HepG2 (cell line): ENCODE results near the gene MARCHF11. TPM values are rescaled to one million over a fixed set of nuclear protein-coding genes. Genes with fewer than 3 reads are reported as not detected.

Experiments used
- ATAC-seq: fragments of 200-7000 bp; cut with Tn5 transposase; 3 replicates; pipeline ENCODE4 v1.9.1; 2020; ENCODE audit warnings: mild to moderate bottlenecking, moderate library complexity
- BruUV-seq: library from RNA; stranded (reverse); fragments of 400-500 nt; replicated peaks from 2 replicates; lab custom pipeline; 2021; lab: Mats Ljungman, UMichigan
- CTCF ChIA-PET: fragments of 300-600 bp; formaldehyde crosslinking; extraction: SDS; loops from one replicate; lab custom pipeline; 2021; ENCODE audit warnings: low total read pairs, inconsistent platforms, low intra/inter-chr PET ratio; lab: Yijun Ruan, JAX
- POLR2A ChIA-PET: fragments of 350-600 bp; sonication (Branson Sonifier 250); formaldehyde crosslinking; loops from one replicate; lab custom pipeline; 2020; ENCODE audit warnings: antibody characterized with exemption, inconsistent platforms; lab: Yijun Ruan, JAX
- DNase-seq: peaks from one replicate; pipeline ENCODE4 v3.0.0-alpha.2; 2015; ENCODE audit warnings: low spot score
- FAIRE-seq: peaks from 3 replicates; lab custom pipeline; 2011; peaks lifted over from hg19 to GRCh38; lab: Jason Lieb, UNC
- H2AFZ ChIP-seq: one replicate; pipeline ENCODE4 v1.6.1; 2011; ENCODE audit warnings: low read length, inconsistent platforms
- H3K27ac ChIP-seq: fragments of 300-600 bp; 3 replicates; pipeline ENCODE4 v1.8.0; 2011; ENCODE audit warnings: mixed run types, mild to moderate bottlenecking, mixed read lengths, low read length, inconsistent platforms; ENCODE audit not compliant: insufficient read depth; ENCODE audit errors: extremely low read length
- H3K27me3 ChIP-seq, 2 experiments: fragments of 200-600 bp in 1 of 2; 2 replicates in 1 of 2; 3 replicates in 1 of 2; pipeline versions ENCODE4 v1.6.0 to v1.8.0; 2011; ENCODE audit warnings: low read length in 2 of 2, mild to moderate bottlenecking in 2 of 2, moderate library complexity in 2 of 2, inconsistent platforms in 1 of 2; ENCODE audit not compliant: insufficient read depth in 2 of 2, control insufficient read depth in 1 of 2
- H3K36me3 ChIP-seq, 2 experiments: fragments of 200-600 bp in 1 of 2; replicated peaks in 1 of 2; 2 replicates in 1 of 2; 3 replicates in 1 of 2; pipeline versions ENCODE4 v1.5.1 to v1.8.0; 2011; ENCODE audit warnings: low read length in 2 of 2, inconsistent platforms in 1 of 2; ENCODE audit not compliant: insufficient read depth in 2 of 2, control insufficient read depth in 1 of 2
- H3K4me1 ChIP-seq: 2 replicates; pipeline ENCODE4 v1.5.1; 2012; ENCODE audit warnings: low read length, inconsistent platforms; ENCODE audit not compliant: insufficient read depth
- H3K4me2 ChIP-seq: 2 replicates; pipeline ENCODE4 v1.6.0; 2011; ENCODE audit warnings: low read depth, low read length, inconsistent platforms
- H3K4me3 ChIP-seq, 3 experiments: fragments of 200-600 bp in 1 of 3; sonication (generic), shearing (Covaris generic) in 1 of 3; replicated peaks in 1 of 3; 2 replicates each; pipeline ENCODE4 v1.5.1; 2011 to 2016; ENCODE audit warnings: low read length in 3 of 3, inconsistent platforms in 2 of 3, low read depth in 2 of 3, mild to moderate bottlenecking in 2 of 3, control low read depth in 1 of 3, mixed read lengths in 1 of 3; ENCODE audit not compliant: insufficient read depth in 1 of 3
- H3K79me2 ChIP-seq: one replicate; pipeline ENCODE4 v1.6.1; 2011; ENCODE audit warnings: low read length, inconsistent platforms; ENCODE audit not compliant: insufficient read depth
- H3K9ac ChIP-seq: 2 replicates; pipeline ENCODE4 v1.6.0; 2011; ENCODE audit warnings: mild to moderate bottlenecking, low read depth, low read length, inconsistent platforms; ENCODE audit not compliant: insufficient read depth
- H3K9me3 ChIP-seq: 2 replicates; pipeline ENCODE4 v1.5.1; 2012; ENCODE audit warnings: mild to moderate bottlenecking, low read length
- H4K20me1 ChIP-seq: 2 replicates; pipeline ENCODE4 v1.6.0; 2011; ENCODE audit warnings: inconsistent platforms, mild to moderate bottlenecking, low read length, moderate library complexity; ENCODE audit not compliant: insufficient read depth
- CENPT ChIP-seq: sonication (generic); formaldehyde crosslinking; IDR thresholded peaks from 2 replicates; pipeline ENCODE4 v1.8.0; 2022; ENCODE audit warnings: low read depth, mild to moderate bottlenecking, moderate library complexity, missing genetic modification reagents
- DMAP1 ChIP-seq: IDR thresholded peaks from 2 replicates; pipeline ENCODE4 v1.6.1; 2016
- GTF3A ChIP-seq: sonication (generic); formaldehyde crosslinking; conservative IDR thresholded peaks from 2 replicates; pipeline ENCODE4 v1.4.0; 2020; ENCODE audit warnings: mild to moderate bottlenecking, missing genetic modification reagents
- HNRNPUL1 ChIP-seq: fragments of 200-400 bp; formaldehyde crosslinking; IDR thresholded peaks from 2 replicates; pipeline ENCODE4 v1.6.1; 2017; ENCODE audit warnings: low read depth, mild to moderate bottlenecking, low read length, moderate library complexity
- PHF21A ChIP-seq: sonication (generic); formaldehyde crosslinking; IDR thresholded peaks from 2 replicates; pipeline ENCODE4 v1.5.0; 2020; ENCODE audit warnings: mild to moderate bottlenecking, missing genetic modification reagents
- REL ChIP-seq: sonication (generic); formaldehyde crosslinking; conservative IDR thresholded peaks from 2 replicates; pipeline ENCODE4 v1.8.0; 2022; ENCODE audit warnings: mild to moderate bottlenecking, missing genetic modification reagents, moderate library complexity
- REST ChIP-seq, 2 experiments: IDR thresholded peaks; 2 replicates each; pipeline ENCODE4 v1.6.1; 2011 to 2012; ENCODE audit warnings: low read length in 2 of 2, borderline replicate concordance in 1 of 2, low read depth in 1 of 2, mild to moderate bottlenecking in 1 of 2, moderate library complexity in 1 of 2
- ZBTB33 ChIP-seq: sonication (generic); formaldehyde crosslinking; IDR thresholded peaks from 2 replicates; pipeline ENCODE4 v1.4.0; 2020; ENCODE audit warnings: missing genetic modification reagents
- ZNF672 ChIP-seq: sonication (generic); formaldehyde crosslinking; IDR thresholded peaks from 2 replicates; pipeline ENCODE4 v1.8.1; 2022; ENCODE audit warnings: missing genetic modification reagents
- ZSCAN25 ChIP-seq: sonication (generic); formaldehyde crosslinking; IDR thresholded peaks from 2 replicates; pipeline ENCODE4 v1.8.0; 2022; ENCODE audit warnings: mild to moderate bottlenecking, missing genetic modification reagents
- WGBS: methylation state at CpG from one replicate; pipeline ENCODE4 v1.1.6; 2017; ENCODE audit warnings: low lambda C conversion rate; 5-methylcytosine and 5-hydroxymethylcytosine counted together
- in situ Hi-C: cut with HindIII; loops from 2 replicates; pipeline ENCODE4 v1.10.0; 2017; ENCODE audit warnings: low pct_unique_long_range_greater_than_20kb; ENCODE audit not compliant: extremely low pct_ligation_motif_present
- intact Hi-C: fragments of 100-400 bp; cut with micrococcal nuclease; formaldehyde crosslinking; loops from one replicate; pipeline ENCODE4 v1.10.0; 2022; ENCODE audit not compliant: unreplicated experiment
- polyA plus RNA-seq, 8 experiments: library from polyadenylated mRNA; depleted of rRNA in 3 of 8; stranded (reverse) in 7 of 8; unstranded in 1 of 8; fragments of >200 nt; fragmentation: Illumina TruSeq in 4 of 8; extraction: Trizol in 4 of 8; gene quantifications; 2 replicates each; pipeline versions ENCODE4 v1.2.1 to v1.2.3, GENCODE V29; 2011 to 2016; ENCODE audit warnings: low read depth in 4 of 8, missing spikeins in 1 of 8, mixed read lengths in 1 of 8; ENCODE audit not compliant: insufficient read depth in 1 of 8
- total RNA-seq, 5 experiments: library from RNA; depleted of rRNA; stranded (reverse); fragments of >200 nt; fragmentation: Illumina TruSeq; extraction: Trizol; gene quantifications; 2 replicates each; pipeline ENCODE4 v1.2.3, GENCODE V29; 2016; ENCODE audit warnings: low read depth in 1 of 5
- TF ChIP-seq, protein P1 (sequence below): sonication (generic); formaldehyde crosslinking; IDR thresholded peaks from 2 replicates; pipeline ENCODE4 v1.8.1; 2023; ENCODE audit warnings: mild to moderate bottlenecking, inconsistent platforms, moderate library complexity, missing genetic modification reagents, borderline replicate concordance
- TF ChIP-seq, protein P2 (sequence below): IDR thresholded peaks from 2 replicates; pipeline ENCODE4 v1.6.1; 2016
- TF ChIP-seq, protein P3 (sequence below): sonication (generic); formaldehyde crosslinking; IDR thresholded peaks from 2 replicates; pipeline ENCODE4 v1.4.0; 2020; ENCODE audit warnings: missing genetic modification reagents, borderline replicate concordance

The MARCHF11 gene
- total and polyA plus RNA-seq, 2 of the 13 experiments (the other 11 are each of a cell fraction or from before 2014, with no cell fraction given) = not detected

- 82% methylated on average over 33 of the region's 57 CpGs for WGBS
- H3K4me2 ChIP-seq = no peak overlapping the region
- no peak for FAIRE-seq
- no peak for TF ChIP-seq DMAP1 (CRISPR knock-in tag)
- TF ChIP-seq GTF3A (CRISPR knock-in tag) = no peak
- TF ChIP-seq ZNF672 (CRISPR knock-in tag) = no peak
- 0 out of 2 replicates have a peak, but pooled peaks have one; percentile 29 for TF ChIP-seq ZBTB33 (CRISPR knock-in tag)
- TF ChIP-seq HNRNPUL1 = no peak
- TF ChIP-seq REL (CRISPR knock-in tag) = 0 out of 2 replicates have a peak, but pooled peaks have one; percentile 41
- TF ChIP-seq ZSCAN25 (CRISPR knock-in tag) = no peak
- peak; percentile 98 to 99 for TF ChIP-seq REST (IDR thresholded peaks at IDR 0.05; ENCODE audit: borderline replicate concordance in 1 of 2, low read depth in 1 of 2, low read length in 2 of 2)
- TF ChIP-seq, protein P1, sequence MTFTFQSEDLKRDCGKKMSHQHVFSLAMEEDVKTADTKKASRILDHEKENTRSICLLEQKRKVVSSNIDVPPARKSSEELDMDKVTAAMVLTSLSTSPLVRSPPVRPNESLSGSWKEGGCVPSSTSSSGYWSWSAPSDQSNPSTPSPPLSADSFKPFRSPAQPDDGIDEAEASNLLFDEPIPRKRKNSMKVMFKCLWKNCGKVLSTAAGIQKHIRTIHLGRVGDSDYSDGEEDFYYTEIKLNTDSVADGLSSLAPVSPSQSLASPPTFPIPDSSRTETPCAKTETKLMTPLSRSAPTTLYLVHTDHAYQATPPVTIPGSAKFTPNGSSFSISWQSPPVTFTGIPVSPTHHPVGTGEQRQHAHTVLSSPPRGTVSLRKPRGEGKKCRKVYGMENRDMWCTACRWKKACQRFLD (CRISPR knock-in tag) = no peak
- no peak for TF ChIP-seq PHF21A (CRISPR knock-in tag)
- no peak for TF ChIP-seq CENPT (CRISPR knock-in tag)
- TF ChIP-seq, protein P2, sequence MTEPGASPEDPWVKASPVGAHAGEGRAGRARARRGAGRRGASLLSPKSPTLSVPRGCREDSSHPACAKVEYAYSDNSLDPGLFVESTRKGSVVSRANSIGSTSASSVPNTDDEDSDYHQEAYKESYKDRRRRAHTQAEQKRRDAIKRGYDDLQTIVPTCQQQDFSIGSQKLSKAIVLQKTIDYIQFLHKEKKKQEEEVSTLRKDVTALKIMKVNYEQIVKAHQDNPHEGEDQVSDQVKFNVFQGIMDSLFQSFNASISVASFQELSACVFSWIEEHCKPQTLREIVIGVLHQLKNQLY = no peak
- TF ChIP-seq, protein P3, sequence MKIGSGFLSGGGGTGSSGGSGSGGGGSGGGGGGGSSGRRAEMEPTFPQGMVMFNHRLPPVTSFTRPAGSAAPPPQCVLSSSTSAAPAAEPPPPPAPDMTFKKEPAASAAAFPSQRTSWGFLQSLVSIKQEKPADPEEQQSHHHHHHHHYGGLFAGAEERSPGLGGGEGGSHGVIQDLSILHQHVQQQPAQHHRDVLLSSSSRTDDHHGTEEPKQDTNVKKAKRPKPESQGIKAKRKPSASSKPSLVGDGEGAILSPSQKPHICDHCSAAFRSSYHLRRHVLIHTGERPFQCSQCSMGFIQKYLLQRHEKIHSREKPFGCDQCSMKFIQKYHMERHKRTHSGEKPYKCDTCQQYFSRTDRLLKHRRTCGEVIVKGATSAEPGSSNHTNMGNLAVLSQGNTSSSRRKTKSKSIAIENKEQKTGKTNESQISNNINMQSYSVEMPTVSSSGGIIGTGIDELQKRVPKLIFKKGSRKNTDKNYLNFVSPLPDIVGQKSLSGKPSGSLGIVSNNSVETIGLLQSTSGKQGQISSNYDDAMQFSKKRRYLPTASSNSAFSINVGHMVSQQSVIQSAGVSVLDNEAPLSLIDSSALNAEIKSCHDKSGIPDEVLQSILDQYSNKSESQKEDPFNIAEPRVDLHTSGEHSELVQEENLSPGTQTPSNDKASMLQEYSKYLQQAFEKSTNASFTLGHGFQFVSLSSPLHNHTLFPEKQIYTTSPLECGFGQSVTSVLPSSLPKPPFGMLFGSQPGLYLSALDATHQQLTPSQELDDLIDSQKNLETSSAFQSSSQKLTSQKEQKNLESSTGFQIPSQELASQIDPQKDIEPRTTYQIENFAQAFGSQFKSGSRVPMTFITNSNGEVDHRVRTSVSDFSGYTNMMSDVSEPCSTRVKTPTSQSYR (CRISPR knock-in tag) = peak; percentile 18; the same call in 1 of the 2 replicates
Observed at GRCh38 chr5:16178745-16179372, 732 bp downstream of the MARCHF11 start.

More at GRCh38 chr5:16178745-16179372, 732 bp downstream of the MARCHF11 start:
- no peak overlapping the region for H3K4me3 ChIP-seq
- no peak overlapping the region for H2AFZ ChIP-seq
- no peaks in the 10 kb centered on the region for H3K9me3 ChIP-seq
- no peaks in the 10 kb centered on the region for H3K36me3 ChIP-seq
- ChIA-PET POLR2A (no interaction called here), CTCF (no interaction called here)
- no peaks in the 10 kb centered on the region for H4K20me1 ChIP-seq
- H3K27me3 ChIP-seq = no peaks in the 10 kb centered on the region
- DNase-seq (peak; percentile 4), ATAC-seq (peak; percentile 68)
- BruUV-seq = no TSS peak
- H3K9ac ChIP-seq = no peak overlapping the region
- intact Hi-C loops (no loop called here), in situ Hi-C loops (no loop called here)
- H3K79me2 ChIP-seq = no peaks in the 10 kb centered on the region
- no peak overlapping the region for H3K27ac ChIP-seq
- no peaks in the 10 kb centered on the region for H3K4me1 ChIP-seq
